ENCODE measurements around the gene NNT. TPM values are rescaled to one million over a fixed set of nuclear protein-coding genes. Genes with fewer than 3 reads are reported as not detected.

Gene NNT
- total and polyA plus RNA-seq, 10 of the 15 experiments (the other 5 are each of a cell fraction or from before 2014, with no cell fraction given) = 20.8 to 73.1 (median 51.9) TPM

- 0 out of 2 replicates have a peak, but pooled peaks have one; percentile 38 for TF ChIP-seq POLR2AphosphoS2 (IDR thresholded peaks at IDR 0.05; ENCODE audit: low read depth, low read length)
- TF ChIP-seq ZNF622 (IDR thresholded peaks at IDR 0.05) = no peak
- TF ChIP-seq SIN3A (IDR thresholded peaks at IDR 0.05; ENCODE audit: low read depth, low read length) = peak; percentile 48
- peak; percentile 76 for TF ChIP-seq NR2F1 (conservative IDR thresholded peaks at IDR 0.05)
- TF ChIP-seq NKRF (conservative IDR thresholded peaks at IDR 0.05) = peak; percentile 51; the same call in 1 of the 2 replicates
- peak; percentile 88 for TF ChIP-seq DPF2 (IDR thresholded peaks at IDR 0.05)
- TF ChIP-seq ZNF217 (IDR thresholded peaks at IDR 0.05) = peak; percentile 60; the same call in 1 of the 2 replicates
- peak; percentile 40; the same call in 1 of the 2 replicates for TF ChIP-seq HCFC1 (IDR thresholded peaks at IDR 0.05; ENCODE audit: low read length)
- TF ChIP-seq BACH1 (IDR thresholded peaks at IDR 0.05; ENCODE audit: borderline replicate concordance) = peak; percentile 96
- peak; percentile 81; the same call in 1 of the 2 replicates for TF ChIP-seq CBX5 (IDR thresholded peaks at IDR 0.05; ENCODE audit: low read depth)
- TF ChIP-seq ZBED1 (IDR thresholded peaks at IDR 0.05; ENCODE audit: borderline replicate concordance) = 0 out of 2 replicates have a peak, but pooled peaks have one; percentile 40
- peak; percentile 33 for TF ChIP-seq KLF5 (IDR thresholded peaks at IDR 0.05; ENCODE audit: partially characterized antibody)
- peak; percentile 58; the same call in 1 of the 2 replicates for TF ChIP-seq MXI1 (IDR thresholded peaks at IDR 0.05; ENCODE audit: low read depth, low read length)
- TF ChIP-seq ZNF207 (IDR thresholded peaks at IDR 0.05; ENCODE audit: borderline replicate concordance) = peak; percentile 26; the same call in 1 of the 2 replicates
- no peak for TF ChIP-seq IKZF2 (IDR thresholded peaks at IDR 0.05)
- TF ChIP-seq HSF1 (IDR thresholded peaks at IDR 0.05; ENCODE audit: low read depth, low read length) = no peak
- peak; percentile 80; the same call in 1 of the 2 replicates for TF ChIP-seq LARP7 (IDR thresholded peaks at IDR 0.05)
- TF ChIP-seq STAT3 (IDR thresholded peaks at IDR 0.05; ENCODE audit: low read depth, low read length) = no peak
- no peak for TF ChIP-seq USF2 (IDR thresholded peaks at IDR 0.05; ENCODE audit: borderline replicate concordance, low read depth, low read length)
- no peak for TF ChIP-seq SIX5 (IDR thresholded peaks at IDR 0.05; ENCODE audit: low read depth, low read length, severe bottlenecking)
- TF ChIP-seq MYC (IDR thresholded peaks at IDR 0.05; ENCODE audit: insufficient read depth, insufficient read length, insufficient replicate concordance, low read length, severe bottlenecking) = peak; percentile 32
Measured at GRCh38 chr5:43556857-43557542, 46.0 kb upstream of the NNT start, which contains the start of gene PAIP1 (continued).

Data from GM12878 (cell line).